HG03039 (cell line): ENCODE data around the gene ATP9B.

ENCODE experiments used
- ATAC-seq: cut with Tn5 transposase; IDR thresholded peaks from one replicate; pipeline ENCODE4 v1.9.1; 2021; ENCODE audit warnings: mild to moderate bottlenecking, moderate library complexity; ENCODE audit not compliant: unreplicated experiment

ATP9B gene

DNA sequence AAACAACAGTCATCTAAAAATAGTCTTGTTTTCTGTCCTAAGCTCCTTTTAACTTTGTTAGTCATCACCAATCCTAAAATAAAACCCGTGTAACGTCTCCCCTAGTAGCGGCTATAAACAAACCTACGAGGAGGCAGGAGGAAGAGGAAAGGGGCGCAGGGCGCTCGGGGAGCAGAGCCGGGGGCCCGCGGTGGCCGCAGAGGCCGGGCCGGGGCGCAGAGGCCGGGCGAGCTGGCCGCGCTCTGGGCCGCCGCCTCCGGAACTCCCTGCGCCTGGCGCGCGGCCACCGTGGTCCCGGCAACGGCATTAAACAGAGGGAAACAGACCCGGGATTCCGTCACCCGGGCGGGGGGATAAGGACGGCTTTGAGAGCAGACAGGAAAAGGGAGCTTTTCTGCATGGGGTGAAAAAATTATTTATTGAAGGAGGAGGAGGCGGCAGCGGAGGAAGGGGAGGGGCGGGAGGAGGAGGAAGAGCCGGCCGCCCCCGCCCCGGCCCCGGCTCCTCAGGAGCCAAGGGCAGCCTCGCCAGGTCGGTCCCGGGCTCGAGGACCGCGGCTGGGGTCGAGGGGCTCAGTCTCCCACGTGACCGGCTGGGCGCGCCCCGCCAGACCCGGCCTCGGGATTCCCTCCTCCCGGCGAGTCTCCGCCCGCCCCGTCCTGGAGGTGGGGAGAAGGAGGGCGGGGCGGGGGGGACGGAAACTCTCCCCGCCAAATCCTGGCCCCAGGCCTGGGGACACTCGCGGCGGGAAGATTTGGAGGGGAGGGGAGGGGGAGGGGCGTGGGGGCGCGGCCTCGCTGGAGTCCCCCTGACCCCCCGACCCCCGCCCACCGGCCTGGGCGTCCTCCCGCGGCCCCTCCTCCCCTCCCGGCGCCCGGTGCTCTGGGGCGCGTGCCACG is 324.7 kb downstream of the ATP9B start:
- ATAC-seq = no peak

DNA sequence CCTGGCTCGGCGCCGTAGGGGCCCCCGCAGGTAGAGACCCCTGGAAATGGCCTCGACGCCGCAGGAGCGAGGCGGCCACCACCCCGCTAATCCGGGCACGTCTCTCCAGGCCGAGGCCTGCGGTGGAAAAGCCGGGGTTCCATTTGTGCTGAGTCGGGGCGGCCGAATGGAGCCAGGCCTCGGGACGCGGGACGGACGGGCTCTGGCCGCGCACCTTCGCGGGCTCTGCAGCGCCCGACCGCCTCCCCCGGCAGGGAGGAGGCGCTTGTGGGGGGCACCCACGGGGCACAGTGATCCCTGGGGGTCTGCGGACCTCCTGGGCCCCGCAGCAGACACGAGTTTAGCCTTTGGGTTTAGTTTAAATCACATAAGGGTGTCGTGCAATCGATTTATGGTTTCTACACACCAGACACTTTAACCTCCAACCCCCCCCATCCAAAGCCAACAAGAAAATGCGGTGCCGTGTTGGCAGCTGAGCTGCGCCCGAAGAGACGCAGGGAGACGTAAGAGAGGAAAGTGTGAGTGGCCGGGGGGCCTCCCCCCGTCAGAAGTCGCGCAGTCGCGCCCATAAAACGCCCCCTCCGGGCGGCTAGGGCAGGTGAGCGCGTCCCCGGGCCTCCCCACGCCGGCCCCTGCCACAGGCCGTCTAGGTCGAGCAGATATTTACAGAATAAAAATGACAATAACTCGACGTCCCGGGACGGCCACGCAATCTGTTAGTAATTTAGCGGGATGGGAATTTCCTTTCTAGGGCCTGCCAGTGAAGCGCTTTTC is 325.5 kb downstream of the ATP9B start:
- ATAC-seq = no peak

DNA sequence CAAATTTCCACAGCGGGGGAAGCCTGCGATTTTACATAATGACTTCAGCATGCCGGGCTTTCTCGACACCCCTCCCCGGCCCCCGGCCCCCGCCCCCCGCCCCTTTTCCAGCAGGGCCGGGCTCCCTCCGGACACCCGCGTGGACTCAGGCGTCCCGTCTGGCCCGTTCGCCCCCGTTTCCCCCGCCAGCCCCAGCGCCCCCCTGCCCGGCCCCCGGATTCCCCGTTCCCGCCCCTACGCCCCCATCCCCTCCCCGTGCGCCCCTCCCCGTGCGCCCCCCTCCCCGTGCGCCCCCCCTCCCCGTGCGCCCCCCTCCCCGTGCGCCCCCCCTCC is 326.1 kb downstream of the ATP9B start:
- ATAC-seq = no peak

DNA sequence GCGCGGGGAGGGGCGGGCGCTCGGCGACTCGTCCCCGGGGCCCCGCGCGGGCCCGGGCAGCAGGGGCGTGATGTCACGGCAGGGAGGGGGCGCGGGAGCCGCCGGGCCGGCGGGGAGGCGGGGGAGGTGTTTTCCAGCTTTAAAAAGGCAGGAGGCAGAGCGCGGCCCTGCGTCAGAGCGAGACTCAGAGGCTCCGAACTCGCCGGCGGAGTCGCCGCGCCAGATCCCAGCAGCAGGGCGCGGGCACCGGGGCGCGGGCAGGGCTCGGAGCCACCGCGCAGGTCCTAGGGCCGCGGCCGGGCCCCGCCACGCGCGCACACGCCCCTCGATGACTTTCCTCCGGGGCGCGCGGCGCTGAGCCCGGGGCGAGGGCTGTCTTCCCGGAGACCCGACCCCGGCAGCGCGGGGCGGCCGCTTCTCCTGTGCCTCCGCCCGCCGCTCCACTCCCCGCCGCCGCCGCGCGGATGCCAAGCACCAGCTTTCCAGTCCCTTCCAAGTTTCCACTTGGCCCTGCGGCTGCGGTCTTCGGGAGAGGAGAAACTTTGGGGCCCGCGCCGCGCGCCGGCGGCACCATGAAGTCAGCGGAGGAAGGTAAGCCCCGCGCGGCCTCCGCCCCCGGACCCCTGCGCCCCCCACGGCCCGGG is 326.7 kb downstream of the ATP9B start, which contains the start of gene NFATC1:
TSS of gene NFATC1 (plus strand) at position 170 of the 644 bp plus-strand sequence. CDS start at position 465, 295 bp downstream.
- no peak for ATAC-seq

DNA sequence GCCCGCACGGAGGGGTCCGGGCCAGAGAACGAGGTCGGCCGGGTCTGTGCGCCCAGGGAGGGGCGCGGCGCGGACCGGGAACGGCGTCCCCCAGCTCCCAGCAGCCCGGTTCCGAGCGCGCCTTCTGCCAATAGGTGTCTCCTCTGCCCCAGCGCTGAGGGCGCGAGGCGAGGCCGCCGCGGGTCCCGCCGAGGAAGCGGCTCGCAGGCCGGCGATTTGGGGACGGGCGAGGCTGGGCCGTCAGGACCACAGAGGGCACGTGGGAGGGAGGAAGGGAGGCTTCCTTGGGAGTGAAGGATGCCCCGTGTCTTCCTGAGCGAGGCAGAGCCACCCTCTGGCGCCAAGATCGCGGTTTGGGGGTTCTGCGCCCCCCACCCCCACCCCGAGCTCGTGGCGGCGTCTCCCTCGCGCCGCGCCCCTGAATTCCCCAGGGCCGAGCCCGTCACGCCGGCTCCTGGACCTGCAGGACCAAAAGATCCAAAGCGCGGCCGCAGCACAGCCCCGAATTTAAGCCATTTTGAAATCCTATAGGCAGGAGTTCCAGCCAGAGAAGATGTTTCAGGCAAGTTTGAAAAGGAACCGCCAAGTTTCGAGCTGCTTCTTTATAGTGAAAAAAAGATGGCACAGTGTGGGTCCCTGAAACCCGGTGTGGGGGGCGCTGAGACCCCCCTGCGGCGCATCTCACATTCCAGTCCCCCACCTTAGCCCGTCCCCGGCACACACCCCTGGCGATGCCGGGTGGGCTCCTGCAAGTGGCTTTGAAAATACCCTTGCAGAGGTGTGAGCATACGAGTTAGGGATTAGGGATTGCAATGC is 327.4 kb downstream of the ATP9B start:
- no peak for ATAC-seq

DNA sequence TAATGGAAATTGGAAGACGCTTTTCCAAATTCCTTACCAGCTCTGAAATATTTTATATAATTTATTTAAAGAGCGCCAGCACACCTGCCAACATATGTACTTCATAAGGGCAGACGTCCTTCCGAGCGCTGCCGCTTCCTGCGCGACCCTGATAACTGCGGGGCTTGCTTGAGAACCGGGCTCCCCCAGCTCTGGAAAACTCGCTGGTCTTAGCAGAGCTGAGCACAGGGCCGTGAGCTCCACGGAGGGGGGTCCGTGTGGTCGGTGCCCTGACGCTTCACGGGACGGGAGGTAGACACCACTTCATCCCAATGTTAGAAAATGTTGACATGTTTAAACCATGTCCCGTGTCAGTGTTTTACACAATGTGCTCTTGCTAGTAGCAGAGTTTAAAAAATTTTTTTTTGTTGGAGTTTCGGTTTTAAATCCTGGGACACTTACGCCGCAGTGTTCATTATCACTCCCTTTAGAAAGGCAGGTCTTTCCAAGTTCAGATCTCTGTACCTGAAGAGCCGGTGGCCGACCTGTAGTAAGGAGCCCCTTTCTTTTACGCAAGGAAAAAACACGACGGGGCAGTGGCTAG is 328.1 kb downstream of the ATP9B start:
- no peak for ATAC-seq

DNA sequence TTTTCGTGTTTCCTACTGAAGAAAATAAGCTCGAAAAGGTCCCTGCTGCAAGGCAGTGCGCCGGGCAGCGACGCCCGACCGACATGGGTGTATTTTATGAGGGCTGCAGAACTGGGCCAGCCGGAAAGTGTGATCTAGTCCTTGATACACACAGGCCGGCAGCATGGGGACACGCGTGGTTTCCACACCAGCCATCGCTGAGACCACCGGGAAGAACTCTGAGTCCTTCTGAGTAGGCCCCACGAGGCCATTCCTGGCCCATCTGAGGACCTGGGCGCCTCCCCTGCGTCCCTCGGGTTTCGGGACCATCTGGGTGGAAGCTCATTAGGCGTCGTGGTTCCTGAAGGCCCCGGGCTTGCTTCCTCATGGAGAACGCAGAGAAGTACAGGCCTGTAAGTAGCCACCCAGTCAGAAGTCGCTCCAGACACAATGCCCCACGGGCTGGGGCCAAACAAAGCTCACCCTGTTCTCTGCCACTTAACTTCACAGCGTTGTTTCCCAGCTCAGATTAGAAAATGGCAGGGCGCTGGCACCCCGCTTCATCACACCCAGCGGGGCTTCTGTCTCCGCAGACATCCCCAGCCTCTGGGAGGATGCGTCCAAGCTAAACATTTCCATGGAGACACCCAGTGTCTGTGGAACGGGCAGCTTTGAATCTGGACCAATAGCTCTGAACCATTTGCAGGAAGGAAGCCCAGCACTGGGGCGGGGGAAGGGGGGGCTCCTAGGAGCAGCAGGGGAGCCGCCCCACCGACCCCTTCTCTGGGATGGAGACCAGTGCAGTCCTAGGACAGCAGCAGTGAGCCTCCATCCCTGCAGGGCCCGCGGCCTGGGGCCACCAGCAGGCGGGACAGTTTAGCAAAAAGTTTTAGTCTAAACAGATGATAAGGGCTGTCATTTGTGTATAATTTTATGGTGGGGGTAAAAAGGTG is 328.9 kb downstream of the ATP9B start:
- ATAC-seq = no peak

DNA sequence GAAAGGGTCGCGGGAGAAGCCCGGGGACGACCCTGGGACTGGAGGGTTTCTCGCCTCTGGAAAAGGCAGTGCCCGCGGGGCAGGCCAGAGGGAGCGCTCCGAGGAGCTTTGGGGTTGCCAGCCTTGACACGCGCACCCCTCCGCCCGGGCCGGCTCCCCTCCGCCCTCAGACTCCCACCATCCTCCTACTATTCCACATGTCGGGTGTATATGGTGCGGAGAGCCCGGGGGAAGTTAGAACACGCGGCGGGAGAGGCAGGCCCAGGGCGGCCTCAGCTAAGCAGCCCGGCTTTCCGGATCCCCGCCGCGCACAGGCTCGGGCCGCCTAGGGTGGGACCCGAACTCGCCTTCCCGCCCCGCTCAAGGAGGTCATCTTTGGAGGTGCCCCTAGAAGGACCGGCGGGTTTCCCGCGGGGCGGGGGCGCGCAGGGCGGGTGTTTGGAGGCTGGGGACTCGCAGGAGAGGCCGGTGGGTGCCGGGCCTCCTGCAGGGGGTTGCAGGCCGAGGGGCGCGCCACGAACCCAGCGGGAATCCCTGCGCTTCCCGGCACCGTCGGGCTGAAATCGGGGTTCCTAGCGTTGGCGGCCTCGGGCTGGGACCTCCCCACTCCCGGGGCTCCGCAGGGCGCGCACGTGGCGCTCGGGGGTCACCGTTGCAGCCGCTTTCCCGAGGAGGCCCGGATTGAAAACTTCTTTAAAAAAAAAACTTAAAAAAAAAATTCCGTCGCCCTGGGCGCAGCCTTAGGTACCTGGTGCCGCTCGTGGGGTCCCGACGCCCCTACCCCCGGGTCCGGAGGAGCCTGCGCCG is 330.3 kb downstream of the ATP9B start:
- ATAC-seq = no peak

DNA sequence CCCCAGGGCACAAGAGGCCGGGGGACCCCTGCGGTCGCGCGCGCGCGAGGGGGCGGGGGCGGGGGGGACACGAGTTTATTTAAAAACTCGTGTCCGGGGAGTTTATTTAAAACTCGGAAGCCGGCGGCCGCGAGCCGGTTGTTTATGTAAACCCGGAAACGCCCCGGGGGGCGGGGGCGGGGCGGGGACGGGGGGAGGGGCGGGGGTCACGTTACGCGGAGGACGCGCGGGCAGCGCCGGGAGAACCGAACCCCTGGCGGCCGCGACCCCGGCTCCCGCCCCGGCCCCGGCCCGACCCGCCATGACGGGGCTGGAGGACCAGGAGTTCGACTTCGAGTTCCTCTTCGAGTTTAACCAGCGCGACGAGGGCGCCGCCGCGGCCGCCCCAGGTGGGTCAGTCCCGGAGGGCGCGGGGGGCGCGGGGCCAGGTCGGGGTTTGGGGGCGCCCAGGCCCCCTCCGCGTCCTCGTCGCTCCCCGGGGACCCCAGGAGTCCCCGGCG is 330.9 kb downstream of the ATP9B start:
- no peak for ATAC-seq

DNA sequence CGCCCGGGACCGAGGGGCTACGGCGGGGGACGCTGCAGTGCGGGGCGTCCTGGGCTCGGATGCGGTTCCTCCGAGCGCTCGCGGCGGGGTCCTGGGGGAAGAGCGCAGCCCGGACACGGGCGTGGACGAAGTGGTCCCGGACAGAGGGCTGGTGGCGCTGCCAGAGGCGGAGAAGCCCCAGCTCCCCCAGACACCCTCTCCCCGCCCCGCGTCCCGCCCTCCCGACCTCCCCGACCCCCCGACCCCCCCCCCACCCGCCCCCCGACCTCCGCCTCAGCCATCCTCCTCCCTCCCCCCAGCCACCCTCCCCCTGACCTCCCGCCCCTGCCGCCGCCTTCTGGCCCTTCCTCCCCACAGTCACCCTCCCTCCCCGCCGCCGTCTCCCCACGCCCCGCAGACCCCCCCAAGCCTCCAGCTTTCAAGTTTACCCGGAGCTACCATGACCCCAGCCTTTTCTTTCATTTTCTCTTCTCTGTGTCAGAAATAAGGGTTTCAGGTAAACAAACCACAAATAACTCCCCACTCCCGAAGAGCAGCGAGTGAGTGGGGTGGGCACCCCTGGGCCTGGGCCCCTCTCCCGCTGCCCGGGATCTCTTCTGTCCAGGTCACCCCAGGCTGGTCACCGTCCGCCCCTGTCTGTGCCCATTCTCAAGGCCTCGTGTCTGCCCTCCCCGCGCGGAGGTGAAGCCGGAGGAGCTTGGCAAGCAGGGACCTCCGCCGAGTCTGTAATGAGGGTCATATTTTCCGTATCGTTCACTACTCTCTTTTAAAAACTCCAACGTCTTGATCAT is 331.6 kb downstream of the ATP9B start:
- ATAC-seq = no peak

DNA sequence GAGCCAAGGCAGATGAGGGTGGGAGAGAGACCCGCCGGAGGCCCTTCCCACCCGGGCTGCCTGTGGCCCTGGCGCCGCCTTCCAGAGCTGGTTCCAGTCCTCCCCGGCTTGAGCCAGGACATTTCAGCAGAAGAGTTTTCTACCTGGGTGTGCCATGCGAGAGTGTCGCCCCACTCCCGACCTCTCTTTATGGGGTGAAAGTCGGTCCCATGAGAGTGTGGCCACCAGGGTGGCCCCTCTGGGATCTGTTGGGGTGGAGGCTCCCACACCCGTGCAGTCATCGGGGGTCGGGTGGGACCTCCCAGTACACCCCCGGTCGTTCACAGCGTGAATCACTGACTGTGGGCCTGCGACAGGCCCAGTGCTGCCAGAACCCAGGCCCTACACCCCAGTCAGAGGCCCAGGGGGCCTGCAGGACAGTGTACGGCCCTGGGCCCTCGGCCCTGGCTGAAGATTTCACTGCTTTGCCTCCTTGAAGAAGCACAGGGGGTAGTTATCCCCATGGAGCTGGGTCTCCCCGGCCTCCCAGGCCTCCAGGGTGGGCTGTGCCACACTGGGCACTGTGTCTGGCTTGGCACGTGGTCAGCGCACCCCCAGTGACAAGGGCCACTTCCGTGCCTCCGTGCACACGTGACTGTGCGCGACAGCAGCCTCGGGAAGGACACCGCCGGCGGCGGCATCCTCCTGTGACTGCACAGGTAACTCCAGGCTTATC is 332.5 kb downstream of the ATP9B start:
- no peak for ATAC-seq

DNA sequence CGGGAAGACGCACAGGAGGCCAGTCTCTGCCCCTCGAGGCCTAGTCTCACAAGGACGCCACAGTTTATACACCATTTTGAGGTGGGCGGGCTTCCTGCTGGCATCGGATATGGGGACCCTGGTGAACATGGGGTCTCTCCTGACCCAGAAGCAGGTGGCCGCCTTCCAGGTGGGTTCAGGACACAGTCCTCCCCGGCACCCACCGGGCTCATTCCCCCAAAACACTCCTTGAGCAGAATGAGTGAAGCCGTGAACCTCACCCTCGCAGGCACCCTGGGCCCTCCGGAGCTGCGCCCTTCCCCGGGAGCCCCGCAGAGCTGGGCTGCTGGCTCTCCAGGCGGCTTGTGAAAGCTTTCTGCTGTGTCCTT is 333.0 kb downstream of the ATP9B start:
- no peak for ATAC-seq

DNA sequence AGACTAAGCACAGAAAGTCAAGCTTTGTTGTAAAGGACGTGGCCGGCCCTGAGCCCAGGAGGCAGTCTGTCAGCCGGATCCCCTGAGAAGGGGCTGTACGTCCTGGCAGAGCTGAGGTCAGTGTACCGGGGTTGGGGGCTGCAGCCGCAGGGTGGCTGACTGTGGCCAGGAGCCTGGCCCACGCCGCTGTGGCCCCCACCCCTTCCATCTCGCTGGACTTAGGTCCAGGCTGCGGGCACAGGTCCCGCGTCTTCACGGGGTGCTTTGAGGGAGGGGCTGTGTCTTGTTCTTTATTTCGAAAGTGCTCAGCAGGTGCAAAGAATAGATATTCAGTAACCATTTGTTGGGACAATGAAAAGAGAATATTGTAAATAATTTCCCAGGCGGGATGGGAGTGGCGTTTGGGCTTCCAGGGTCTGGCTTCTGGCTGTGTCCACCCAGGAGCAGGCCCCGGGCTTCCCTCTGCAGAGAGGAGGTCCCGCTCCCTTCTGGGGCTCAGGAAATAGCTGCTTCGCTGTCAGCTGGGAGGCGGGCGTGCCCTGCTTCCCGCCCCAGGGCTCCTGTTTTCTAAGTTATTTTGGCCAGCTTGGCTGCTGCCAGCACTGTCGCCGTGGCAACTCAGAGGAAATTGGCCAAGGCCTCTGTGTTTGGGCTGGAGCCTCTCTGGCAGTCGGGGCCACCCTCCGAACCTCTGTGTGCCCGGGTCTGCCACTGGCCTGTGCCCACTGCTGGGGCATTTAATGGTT is 334.0 kb downstream of the ATP9B start:
- no peak for ATAC-seq

DNA sequence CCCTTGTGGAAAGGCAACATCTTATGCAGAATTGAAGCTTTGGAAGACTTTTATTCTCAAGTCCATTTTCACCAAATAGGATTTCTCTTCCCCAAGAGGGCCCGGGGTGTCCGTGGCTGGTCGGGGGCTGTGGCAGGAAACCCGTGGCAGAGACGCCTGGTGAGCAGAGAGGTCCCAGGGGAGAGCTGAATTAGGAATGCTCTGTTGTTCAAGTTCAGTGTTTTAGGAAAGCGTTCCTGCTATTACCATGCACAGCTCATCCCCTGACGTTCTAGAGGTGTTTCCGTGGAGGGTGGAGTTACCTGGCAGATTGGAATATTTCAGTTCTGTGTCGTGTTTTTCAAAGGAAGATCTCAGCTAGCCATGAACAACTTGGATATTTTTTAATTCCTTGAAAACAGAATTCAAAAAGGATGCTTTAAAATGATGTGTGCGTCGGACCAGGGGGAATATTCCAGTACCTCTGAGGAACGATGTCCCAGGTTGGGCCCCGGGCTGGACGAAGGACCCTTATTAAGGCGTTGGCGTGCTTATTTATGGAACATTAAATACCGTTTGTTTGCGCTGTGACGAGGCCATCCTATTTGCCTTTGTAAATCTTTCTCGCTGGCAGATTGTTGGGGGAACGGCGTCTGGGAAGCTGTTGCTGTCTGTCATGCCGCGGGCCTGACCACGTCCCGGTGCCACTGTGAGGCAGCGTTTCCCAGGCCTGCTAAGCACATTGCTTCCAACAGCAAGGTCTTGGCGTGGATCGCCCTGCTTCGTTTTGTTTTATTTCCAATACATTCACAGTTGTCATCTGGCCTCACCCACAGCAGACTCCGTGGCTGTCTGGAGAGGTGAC is 334.8 kb downstream of the ATP9B start:
- ATAC-seq = no peak

DNA sequence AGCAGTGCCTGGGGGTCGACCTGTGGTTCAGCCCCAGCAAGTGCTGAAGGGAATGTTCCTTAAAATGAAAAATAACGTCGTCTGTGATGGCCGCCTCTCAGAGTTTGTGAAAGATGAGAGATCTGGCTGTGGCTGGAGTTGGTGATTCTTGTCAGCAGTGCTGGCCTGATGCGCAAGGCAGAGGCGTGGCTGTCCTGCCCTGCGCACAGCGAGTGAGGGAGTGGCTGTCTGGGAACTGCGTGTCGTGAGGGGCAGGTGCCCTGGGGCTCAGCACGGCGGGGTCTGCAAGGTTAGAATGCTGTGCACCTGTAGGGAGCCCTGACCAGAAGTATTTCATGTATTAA is 335.3 kb downstream of the ATP9B start:
- ATAC-seq = no peak
